ENCODE results near the gene ZBTB2.
"Not testable (repeated sequence)": the region's sequence is repeated elsewhere in the genome, so short reads cannot be mapped to it uniquely, and the experiment has no call there.

The ZBTB2 gene

DNA sequence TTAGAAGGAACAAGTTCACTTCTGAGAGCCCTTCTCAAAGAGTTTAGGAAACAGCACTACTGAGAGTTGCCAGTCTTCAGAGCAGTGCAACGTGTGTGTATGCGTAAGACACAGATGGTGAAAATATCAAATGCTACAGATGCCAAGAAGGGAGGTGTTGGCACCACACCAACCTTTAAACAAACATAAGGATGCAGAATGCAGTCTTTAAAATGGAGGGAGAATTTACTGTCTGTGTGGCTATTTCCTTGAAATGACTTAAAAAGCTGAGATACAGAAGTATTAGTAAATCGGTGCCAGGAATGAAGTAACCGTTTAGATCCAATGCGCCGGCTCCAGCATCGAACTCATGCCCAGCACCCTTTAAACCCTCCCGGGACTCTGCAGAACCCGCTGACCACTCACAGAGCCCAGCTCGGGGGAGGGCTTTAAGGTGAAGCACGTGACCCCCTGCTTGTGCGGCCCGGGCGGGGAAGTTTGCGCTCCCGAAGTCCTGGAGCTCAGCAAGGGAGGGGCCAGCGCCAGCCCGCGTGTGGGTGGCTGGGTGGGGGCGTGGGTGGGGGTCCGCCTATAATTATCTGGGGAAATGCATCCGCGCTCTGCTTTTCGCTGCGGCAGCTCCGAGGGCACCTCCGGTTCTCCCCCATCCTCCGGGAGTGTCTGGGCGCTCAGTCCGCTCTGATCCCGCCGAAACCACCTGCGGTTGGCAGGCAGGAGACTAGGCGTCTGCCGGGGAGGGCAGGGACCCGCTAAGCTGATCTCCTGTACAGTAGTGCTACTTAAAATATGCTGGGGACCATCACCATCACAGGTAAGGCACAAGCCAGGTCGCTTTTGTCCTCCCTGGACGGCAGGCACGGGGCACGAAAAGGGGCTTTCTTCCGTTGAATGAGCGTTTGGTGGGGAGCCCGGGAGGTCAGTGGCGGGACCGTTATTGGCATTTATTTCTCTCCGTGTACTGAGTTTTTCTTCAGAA lies 66.0 kb downstream of the ZBTB2 start:
- DNase-seq: no peak

DNA sequence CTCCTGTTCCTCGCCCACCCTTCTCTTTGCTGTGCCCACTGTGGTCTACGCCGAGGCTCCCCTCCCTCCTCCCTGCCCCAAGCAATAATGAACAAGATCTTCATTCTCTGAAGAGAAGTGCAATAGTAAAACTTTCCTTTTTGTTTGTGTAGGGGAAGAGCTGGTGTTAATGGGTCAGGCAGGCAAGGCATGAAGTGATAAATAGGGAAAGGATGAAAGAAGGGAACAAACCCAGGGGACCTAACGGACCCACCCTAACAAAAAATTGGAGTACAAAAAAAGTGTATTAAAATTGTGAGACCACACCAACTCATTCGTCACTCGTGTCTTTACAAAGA lies 66.9 kb downstream of the ZBTB2 start:
- DNase-seq: no peak

DNA sequence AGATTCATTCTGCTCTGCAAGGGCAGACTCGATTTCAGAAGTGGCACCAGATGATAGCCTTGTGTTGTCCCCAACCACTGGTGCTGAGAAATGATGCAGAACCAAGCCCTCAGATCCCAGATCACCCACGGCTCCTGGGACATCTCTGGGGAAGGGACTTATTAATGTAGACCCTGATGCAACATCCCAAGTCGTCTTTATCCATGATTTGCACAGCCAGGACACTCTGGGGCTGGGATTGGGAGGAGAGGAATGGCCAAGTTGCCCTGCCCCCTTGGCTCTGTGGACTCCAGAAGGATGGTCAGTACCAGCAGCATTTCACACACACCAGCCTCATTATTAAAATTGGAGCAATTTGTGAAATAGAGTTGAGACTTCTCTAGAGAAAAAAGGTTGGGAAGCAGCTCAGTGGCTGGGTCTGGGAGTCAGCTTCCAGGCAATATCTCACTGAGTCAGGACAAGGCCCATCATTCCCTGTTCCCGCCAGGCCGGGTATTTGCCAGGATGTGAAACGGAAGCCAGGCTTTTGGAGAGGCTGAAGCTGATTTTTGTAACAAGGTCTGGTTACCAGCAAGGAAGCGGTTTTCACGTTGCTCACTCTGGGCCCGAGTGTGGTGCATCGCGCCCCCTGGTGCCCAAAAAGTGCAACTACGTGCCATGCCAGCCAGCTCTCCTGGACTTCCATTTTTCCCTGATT lies 67.4 kb downstream of the ZBTB2 start:
- DNase-seq: peak; percentile 37

GRCh38 chr6:151322570-151322969 lies 68.8 kb downstream of the ZBTB2 start:
- no peak for DNase-seq

DNA sequence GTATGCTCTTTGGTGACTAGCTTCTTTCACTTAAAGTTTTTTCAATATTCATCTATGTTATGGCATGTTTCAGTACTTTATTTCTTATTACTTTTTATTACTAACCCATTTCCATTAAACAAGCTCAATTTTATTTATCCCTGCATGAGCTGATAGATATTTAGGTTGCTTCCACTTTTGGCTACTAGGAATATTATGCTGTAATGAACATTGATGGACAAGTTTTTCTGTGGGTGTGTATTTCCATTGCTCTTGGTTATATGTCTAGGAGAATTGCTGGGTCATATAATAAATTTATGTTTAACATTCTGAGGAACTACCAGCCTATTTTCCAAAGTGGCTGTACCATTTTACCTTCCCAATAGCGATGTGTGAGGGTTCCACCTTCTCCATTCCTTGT lies 69.9 kb downstream of the ZBTB2 start:
- no peak for DNase-seq

DNA sequence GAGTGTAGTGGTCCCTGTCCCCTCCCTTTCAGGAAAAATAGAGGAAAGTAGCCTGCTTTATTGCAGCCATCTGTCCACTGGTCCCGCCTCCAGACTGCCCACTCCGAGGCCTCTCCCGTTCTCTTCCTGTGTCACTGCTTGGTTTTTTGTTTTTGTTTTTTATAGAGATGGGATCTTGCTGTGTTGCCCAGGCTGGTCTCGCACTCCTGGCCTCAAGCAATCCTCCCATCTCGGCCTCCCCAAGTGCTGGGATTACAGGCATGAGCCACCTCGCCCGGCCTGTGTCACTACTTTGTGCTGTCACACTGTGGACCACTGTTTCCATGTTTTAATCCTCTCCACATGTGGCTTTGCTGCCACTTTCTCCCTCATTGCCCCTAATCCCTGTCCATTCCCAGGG lies 71.2 kb downstream of the ZBTB2 start:
- no peak for DNase-seq

DNA sequence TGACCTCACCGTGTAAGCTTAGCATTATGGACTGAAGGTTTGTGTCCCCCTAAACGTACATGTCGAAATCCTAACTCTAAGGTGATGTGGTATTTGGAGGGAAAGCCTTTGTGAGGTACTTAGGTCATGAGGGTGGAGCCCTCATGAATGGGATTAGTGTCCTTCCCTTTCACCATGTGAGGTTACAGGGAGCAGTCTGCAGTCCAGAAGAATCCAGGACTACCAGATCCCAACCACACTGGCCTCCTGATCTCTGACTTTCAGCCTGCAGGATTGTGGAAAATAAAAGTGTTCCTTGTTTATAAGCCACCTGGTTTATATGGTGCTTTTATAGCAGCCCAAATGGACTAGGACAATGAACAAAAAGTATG lies 73.4 kb downstream of the ZBTB2 start:
- DNase-seq: no peak

GRCh38 chr6:151317103-151317994 lies 74.0 kb downstream of the ZBTB2 start:
- no peak for DNase-seq

- not testable (repeated sequence) for DNase-seq
Measured at GRCh38 chr6:151315661-151316060, 75.7 kb downstream of the ZBTB2 start.

All from stimulated activated naive CD4-positive, alpha-beta T cell treated with Interleukin-2 at 50 U/mL for 16 hours (primary cell).